Muscle layer of colon (tissue), 2 donors: ENCODE data around the gene ACTR6.
A peak's percentile ranks its signal among the peaks of the same experiment; 100 is the strongest.
"Not testable (repeated sequence)": the region's sequence is repeated elsewhere in the genome, so short reads cannot be mapped to it uniquely, and the experiment has no call there.

Source experiments
- H3K27ac ChIP-seq: one replicate; pipeline ENCODE4 v1.7.0; 2013; ENCODE audit warnings: low read depth, mild to moderate bottlenecking, low read length, moderate library complexity
- H3K27me3 ChIP-seq, 2 donors: one replicate each; pipeline ENCODE4 v1.7.0; 2013; ENCODE audit warnings: low read length in 2 of 2, mild to moderate bottlenecking in 2 of 2; ENCODE audit not compliant: insufficient read depth in 2 of 2, control insufficient read depth in 1 of 2
- H3K36me3 ChIP-seq: one replicate; pipeline ENCODE4 v1.7.0; 2013; ENCODE audit warnings: mild to moderate bottlenecking, low read length; ENCODE audit not compliant: insufficient read depth
- H3K4me1 ChIP-seq: one replicate; pipeline ENCODE4 v1.7.0; 2013; ENCODE audit warnings: mild to moderate bottlenecking, low read length; ENCODE audit not compliant: insufficient read depth
- H3K4me3 ChIP-seq, 2 donors: one replicate each; pipeline ENCODE4 v1.7.0; 2013; ENCODE audit warnings: low read length in 2 of 2, low read depth in 1 of 2, mild to moderate bottlenecking in 1 of 2, moderate library complexity in 1 of 2
- H3K9ac ChIP-seq: one replicate; pipeline ENCODE4 v1.7.0; 2013; ENCODE audit warnings: low read length
- H3K9me3 ChIP-seq: one replicate; pipeline ENCODE4 v1.7.0; 2013; ENCODE audit warnings: mild to moderate bottlenecking, low read length
- donor health status: abdominal sarcoma.
- donor health status: Adenocarcinoma of cecum.

Gene ACTR6

DNA sequence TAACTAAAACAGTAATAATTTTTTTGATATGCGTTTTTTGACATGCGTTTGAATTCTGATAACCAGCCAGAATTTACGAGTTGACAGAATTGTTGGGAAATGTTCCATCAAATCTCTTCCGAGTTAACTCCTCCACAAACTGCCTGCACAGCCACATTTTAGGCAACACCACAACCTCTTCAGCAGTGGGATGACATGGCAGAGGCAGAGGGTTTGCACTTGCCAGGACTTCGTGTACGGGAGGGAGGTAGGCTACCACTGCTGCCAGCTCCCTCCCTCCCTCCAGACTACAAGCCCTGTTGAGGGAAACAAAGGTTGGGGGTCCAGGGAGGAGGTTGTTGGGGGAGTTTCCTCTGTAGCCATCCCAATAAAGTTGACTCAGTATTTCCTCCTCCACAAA is 14.5 kb upstream of the ACTR6 start:
- peak overlapping the region; percentile 28 for H3K9ac ChIP-seq
- peak overlapping the region in 1 of 2 donors; percentile 28 for H3K4me3 ChIP-seq

GRCh38 chr12:100187068-100187467 is 13.5 kb upstream of the ACTR6 start:
- H3K4me1 ChIP-seq: peaks cover 13% of the 10 kb centered on the region
- no peaks in the 10 kb centered on the region for H3K27me3 ChIP-seq
- no peak overlapping the region for H3K27ac ChIP-seq
- H3K4me3 ChIP-seq: no peak overlapping the region
- no peaks in the 10 kb centered on the region for H3K9me3 ChIP-seq
- H3K9ac ChIP-seq: no peak overlapping the region
- H3K36me3 ChIP-seq: no peaks in the 10 kb centered on the region

More for the DNA sequence above, 14.5 kb upstream of the ACTR6 start:
- H3K4me1 ChIP-seq: peaks cover 13% of the 10 kb centered on the region
- no peaks in the 10 kb centered on the region for H3K9me3 ChIP-seq
- H3K36me3 ChIP-seq: no peaks in the 10 kb centered on the region
- H3K27me3 ChIP-seq: no peaks in the 10 kb centered on the region
- H3K27ac ChIP-seq: no peak overlapping the region

- Histone ChIP-seq H3K9ac (no peak overlapping the region), H3K9me3 (no peaks in the 10 kb centered on the region), H3K27me3 (no peaks in the 10 kb centered on the region), H3K36me3 (no peaks in the 10 kb centered on the region), H3K27ac (no peak overlapping the region), H3K4me3 (no peak overlapping the region), H3K4me1 (peaks cover 13% of the 10 kb centered on the region)
These were observed 12.6 kb upstream of the ACTR6 start for GRCh38 chr12:100187857-100188519.

DNA sequence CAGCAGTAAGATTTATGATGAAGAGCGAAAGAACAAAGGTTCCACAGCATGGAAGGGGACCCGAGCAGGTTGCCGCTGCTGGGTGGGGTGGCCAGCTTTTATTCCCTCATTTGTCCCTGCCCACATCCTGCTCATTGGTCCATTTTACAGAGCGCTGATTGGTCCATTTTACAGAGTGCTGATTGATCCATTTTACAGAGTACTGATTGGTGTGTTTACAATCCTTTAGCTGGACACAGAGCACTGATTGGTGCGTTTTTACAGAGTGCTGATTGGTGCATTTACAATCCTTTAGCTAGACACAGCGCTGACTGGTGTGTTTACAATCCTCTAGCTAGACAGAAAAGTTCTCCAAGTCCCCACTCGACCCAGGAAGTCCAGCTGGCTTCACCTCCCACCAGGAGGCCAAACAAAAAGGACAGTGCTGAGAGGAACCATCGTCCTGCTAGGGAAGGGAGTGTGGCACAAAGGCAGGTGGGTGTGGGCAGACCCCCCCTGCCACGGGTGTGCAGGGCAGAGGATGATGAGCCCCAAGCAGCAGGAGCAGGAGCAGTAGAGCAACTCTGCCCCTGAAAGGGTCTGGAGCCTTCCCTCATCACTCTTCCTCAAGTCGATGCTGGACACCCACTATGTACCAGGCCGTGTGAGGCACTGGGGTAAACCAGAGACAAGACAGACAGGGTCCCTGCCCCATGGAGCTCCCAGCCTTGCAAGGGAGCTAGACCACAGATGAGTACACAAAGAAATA is 11.6 kb upstream of the ACTR6 start:
- H3K27ac ChIP-seq, H3K4me3 ChIP-seq, H3K36me3 ChIP-seq, H3K9me3 ChIP-seq, H3K27me3 ChIP-seq, H3K9ac ChIP-seq: not testable (repeated sequence)
- H3K4me1 ChIP-seq: peaks cover 13% of the 10 kb centered on the region

- H3K27me3 ChIP-seq: no peaks in the 10 kb centered on the region
- H3K9me3 ChIP-seq: no peaks in the 10 kb centered on the region
- no peak overlapping the region for H3K27ac ChIP-seq
- no peaks in the 10 kb centered on the region for H3K36me3 ChIP-seq
- no peak overlapping the region for H3K4me3 ChIP-seq
- H3K9ac ChIP-seq: no peak overlapping the region
- peaks cover 13% of the 10 kb centered on the region for H3K4me1 ChIP-seq
These were observed 10.8 kb upstream of the ACTR6 start for GRCh38 chr12:100189636-100190394.

GRCh38 chr12:100193085-100193484 is 7.5 kb upstream of the ACTR6 start:
- H3K27ac ChIP-seq: no peak overlapping the region
- no peak overlapping the region for H3K4me3 ChIP-seq
- no peaks in the 10 kb centered on the region for H3K9me3 ChIP-seq
- H3K27me3 ChIP-seq: no peaks in the 10 kb centered on the region
- no peaks in the 10 kb centered on the region for H3K4me1 ChIP-seq
- H3K9ac ChIP-seq: no peak overlapping the region
- H3K36me3 ChIP-seq: no peaks in the 10 kb centered on the region

GRCh38 chr12:100197486-100197885 is 3.1 kb upstream of the ACTR6 start:
- H3K4me3 ChIP-seq: no peak overlapping the region
- no peaks in the 10 kb centered on the region for H3K36me3 ChIP-seq
- no peaks in the 10 kb centered on the region for H3K9me3 ChIP-seq
- H3K27ac ChIP-seq: no peak overlapping the region
- H3K9ac ChIP-seq: no peak overlapping the region
- no peaks in the 10 kb centered on the region for H3K27me3 ChIP-seq
- H3K4me1 ChIP-seq: peaks cover 15% of the 10 kb centered on the region

DNA sequence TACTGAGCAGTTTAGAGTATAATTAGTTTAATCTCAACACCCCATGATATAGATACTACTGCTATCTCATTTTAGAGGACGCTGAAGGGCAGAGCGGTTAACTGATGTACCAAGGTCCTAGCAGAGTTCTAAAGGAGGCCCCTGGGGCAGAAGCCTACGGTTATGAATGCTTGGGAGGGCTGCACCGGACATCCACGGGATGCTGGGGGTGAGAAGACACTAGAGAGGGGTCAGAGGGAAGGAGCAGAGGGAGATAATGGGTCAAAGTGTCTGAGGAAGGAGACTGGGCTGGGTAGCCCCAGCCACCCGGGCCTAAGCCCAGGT is 1.6 kb upstream of the ACTR6 start:
- Histone ChIP-seq H3K4me3 (peak overlapping the region in 1 of 2 donors; percentile 80), H3K36me3 (no peaks in the 10 kb centered on the region), H3K9me3 (no peaks in the 10 kb centered on the region), H3K9ac (no peak overlapping the region), H3K27ac (no peak overlapping the region), H3K4me1 (peaks cover 15% of the 10 kb centered on the region), H3K27me3 (no peaks in the 10 kb centered on the region)

- Histone ChIP-seq H3K4me3 (peak overlapping the region; percentile 56 to 80), H3K9me3 (no peaks in the 10 kb centered on the region), H3K36me3 (no peaks in the 10 kb centered on the region), H3K9ac (no peak overlapping the region), H3K27me3 (no peaks in the 10 kb centered on the region), H3K4me1 (peaks cover 15% of the 10 kb centered on the region), H3K27ac (peak overlapping the region; percentile 47)
These were observed 1.1 kb upstream of the ACTR6 start for GRCh38 chr12:100199347-100200149.

- Histone ChIP-seq H3K9ac (no peak overlapping the region), H3K36me3 (no peaks in the 10 kb centered on the region), H3K27ac (no peak overlapping the region), H3K4me1 (peaks cover 15% of the 10 kb centered on the region), H3K4me3 (peak overlapping the region; percentile 67 to 80), H3K9me3 (no peaks in the 10 kb centered on the region), H3K27me3 (no peaks in the 10 kb centered on the region)
These were observed 1.2 kb downstream of the ACTR6 start for GRCh38 chr12:100201604-100202423.
